ENCODE data around the gene CNNM4.

Gene CNNM4

DNA sequence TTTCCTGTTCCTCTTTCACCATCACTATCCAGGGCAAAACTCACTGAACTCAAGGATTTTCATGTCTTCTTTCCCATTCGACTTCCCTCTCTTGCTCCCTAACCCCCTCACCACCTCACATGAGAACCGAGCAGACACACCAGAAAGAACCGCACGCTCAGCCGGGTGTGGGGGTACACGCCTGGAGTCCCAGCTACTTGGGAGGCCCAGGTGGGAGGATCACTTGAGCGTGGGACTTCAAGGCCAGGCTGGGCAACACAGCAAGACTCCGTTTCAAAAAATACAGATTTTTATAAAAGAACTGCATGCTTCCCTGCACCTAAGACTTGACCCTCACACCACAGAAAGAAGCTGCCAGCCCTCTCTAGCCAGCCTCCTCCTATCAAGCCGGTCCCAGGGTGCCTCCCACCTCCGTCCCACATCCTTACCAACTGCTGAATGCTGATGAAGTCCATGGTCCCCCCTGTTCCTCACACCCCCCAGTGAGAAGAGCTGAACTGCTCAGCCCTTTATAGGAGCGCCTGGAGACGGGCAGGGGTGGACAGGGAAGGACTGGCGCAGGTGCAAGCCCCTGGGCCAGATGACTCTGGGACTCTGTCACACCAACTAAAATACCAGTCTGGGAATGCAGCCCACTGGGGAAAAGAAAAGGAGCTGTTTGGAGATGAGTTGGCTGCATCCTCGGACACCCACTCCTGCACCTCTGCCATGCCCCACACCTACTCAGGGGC, 83.0 kb downstream of the CNNM4 start, which contains the start of gene ANKRD23:
ANKRD23 (minus strand) TSS at position 484 of the 731 bp plus-strand sequence; CDS start at position 455, 29 bp downstream.
- TF ChIP-seq, protein P1, sequence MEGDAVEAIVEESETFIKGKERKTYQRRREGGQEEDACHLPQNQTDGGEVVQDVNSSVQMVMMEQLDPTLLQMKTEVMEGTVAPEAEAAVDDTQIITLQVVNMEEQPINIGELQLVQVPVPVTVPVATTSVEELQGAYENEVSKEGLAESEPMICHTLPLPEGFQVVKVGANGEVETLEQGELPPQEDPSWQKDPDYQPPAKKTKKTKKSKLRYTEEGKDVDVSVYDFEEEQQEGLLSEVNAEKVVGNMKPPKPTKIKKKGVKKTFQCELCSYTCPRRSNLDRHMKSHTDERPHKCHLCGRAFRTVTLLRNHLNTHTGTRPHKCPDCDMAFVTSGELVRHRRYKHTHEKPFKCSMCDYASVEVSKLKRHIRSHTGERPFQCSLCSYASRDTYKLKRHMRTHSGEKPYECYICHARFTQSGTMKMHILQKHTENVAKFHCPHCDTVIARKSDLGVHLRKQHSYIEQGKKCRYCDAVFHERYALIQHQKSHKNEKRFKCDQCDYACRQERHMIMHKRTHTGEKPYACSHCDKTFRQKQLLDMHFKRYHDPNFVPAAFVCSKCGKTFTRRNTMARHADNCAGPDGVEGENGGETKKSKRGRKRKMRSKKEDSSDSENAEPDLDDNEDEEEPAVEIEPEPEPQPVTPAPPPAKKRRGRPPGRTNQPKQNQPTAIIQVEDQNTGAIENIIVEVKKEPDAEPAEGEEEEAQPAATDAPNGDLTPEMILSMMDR (IDR thresholded peaks at IDR 0.05; ENCODE audit: insufficient read depth, low read length, poor library complexity, severe bottlenecking), result no peak
- H3K36me3 ChIP-seq (ENCODE audit: control insufficient read depth, insufficient read depth, low read length), result peaks cover 11% of the 10 kb centered on the region
- no peak within 1 kb of the TSS for H3K4me3 ChIP-seq (replicated peaks; ENCODE audit: low read depth, low read length)
- DNase-seq (ENCODE audit: extremely low read depth, insufficient read length), result no peak
- no peaks in the 10 kb centered on the region for H3K27me3 ChIP-seq (replicated peaks; ENCODE audit: control insufficient read depth, insufficient read depth, low read length)

DNA sequence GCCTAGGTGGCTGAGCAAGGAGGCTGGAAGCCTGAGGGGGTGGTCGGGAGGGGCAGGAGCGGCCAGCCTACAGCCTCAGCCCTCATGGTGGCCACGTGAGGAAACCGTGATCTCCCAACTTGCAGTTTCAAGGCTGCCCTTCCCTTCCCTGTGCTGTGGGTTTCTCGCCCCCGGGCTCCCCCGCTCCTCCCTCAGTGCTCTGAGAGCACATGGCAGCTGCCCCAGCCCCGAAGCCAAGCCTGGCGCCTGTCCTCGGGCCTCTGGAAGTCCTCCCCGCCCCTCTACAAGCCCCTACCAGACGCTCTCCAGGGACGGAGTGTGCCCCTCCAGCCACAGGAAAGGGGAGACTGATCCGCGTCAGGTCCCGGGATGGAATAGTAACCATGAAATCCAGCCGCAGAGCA, 83.7 kb downstream of the CNNM4 start:
- DNase-seq (ENCODE audit: extremely low read depth, insufficient read length), result no peak
- no peak overlapping the region for H3K4me3 ChIP-seq (replicated peaks; ENCODE audit: low read depth, low read length)
- peaks cover 10% of the 10 kb centered on the region for H3K36me3 ChIP-seq (ENCODE audit: control insufficient read depth, insufficient read depth, low read length)
- TF ChIP-seq, protein P1 (IDR thresholded peaks at IDR 0.05; ENCODE audit: insufficient read depth, low read length, poor library complexity, severe bottlenecking), result no peak
- H3K27me3 ChIP-seq (replicated peaks; ENCODE audit: control insufficient read depth, insufficient read depth, low read length), result no peaks in the 10 kb centered on the region

DNA sequence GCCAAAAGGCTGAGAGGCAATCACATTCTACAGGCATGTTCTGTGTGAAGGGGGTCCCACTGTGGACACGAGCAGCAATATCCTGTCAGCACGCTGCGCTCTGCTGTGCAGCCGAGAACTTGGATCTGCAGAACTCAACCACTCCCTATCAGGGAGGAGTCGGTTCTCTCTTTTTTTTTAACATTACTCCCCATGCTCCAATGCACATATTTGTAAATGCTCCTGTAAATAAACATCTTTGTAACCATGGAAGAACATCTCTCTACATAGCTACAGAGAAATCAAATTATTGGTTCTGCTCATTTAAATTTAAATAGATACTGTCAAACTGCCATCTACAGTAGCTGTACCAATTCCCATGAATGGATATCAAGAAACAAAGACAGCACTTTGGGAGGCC, 86.1 kb downstream of the CNNM4 start:
- no peak for DNase-seq (ENCODE audit: extremely low read depth, insufficient read length)
- TF ChIP-seq, protein P1 (IDR thresholded peaks at IDR 0.05; ENCODE audit: insufficient read depth, low read length, poor library complexity, severe bottlenecking), result no peak
- peaks cover 11% of the 10 kb centered on the region for H3K36me3 ChIP-seq (ENCODE audit: control insufficient read depth, insufficient read depth, low read length)
- no peaks in the 10 kb centered on the region for H3K27me3 ChIP-seq (replicated peaks; ENCODE audit: control insufficient read depth, insufficient read depth, low read length)
- no peak overlapping the region for H3K4me3 ChIP-seq (replicated peaks; ENCODE audit: low read depth, low read length)

DNA sequence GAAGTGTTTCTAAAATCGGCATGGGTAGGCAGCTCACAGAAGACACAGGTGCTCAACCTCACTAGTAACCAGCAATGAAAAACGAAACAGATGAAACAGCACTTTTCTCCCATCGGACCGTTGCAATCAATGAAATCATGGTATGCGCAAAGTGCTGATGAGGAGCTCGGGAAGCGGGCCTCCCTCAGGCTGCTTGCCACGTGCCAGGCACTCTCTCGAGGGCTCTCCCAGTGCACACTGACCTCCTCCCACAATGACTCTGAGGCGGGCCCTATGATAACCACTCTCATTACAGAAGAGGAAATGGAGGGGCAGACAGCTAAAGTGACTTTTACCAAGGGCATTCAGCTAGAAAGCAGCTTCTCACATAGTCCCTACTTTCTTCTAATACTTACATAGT, 86.9 kb downstream of the CNNM4 start:
- Histone ChIP-seq H3K36me3 (ENCODE audit: control insufficient read depth, insufficient read depth, low read length) (peaks cover 11% of the 10 kb centered on the region), H3K4me3 (replicated peaks; ENCODE audit: low read depth, low read length) (no peak overlapping the region), H3K27me3 (replicated peaks; ENCODE audit: control insufficient read depth, insufficient read depth, low read length) (no peaks in the 10 kb centered on the region)
- TF ChIP-seq, protein P1 (IDR thresholded peaks at IDR 0.05; ENCODE audit: insufficient read depth, low read length, poor library complexity, severe bottlenecking), result no peak
- DNase-seq (ENCODE audit: extremely low read depth, insufficient read length), result no peak

DNA sequence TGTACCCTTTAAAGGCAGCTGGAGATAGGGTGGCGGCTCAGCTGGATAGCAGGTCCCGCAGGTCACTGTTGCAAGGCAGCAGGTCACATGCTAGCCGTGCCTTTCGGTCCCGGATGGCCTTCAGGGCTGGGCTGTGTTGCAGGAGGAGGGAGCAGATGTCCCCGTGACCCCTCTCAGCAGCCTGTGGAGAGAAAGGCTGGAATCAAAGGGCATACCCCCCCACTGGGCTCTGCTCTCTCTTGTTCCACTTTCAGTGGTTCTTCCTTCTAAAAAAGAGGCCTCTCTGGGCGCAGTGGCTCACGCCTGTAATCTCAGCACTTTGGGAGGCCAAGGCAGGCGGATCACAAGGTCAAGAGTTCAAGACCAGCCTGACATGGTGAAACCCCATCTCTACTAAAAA, 87.6 kb downstream of the CNNM4 start:
- H3K27me3 ChIP-seq (replicated peaks; ENCODE audit: control insufficient read depth, insufficient read depth, low read length), result no peaks in the 10 kb centered on the region
- H3K4me3 ChIP-seq (replicated peaks; ENCODE audit: low read depth, low read length), result no peak overlapping the region
- TF ChIP-seq, protein P1 (IDR thresholded peaks at IDR 0.05; ENCODE audit: insufficient read depth, low read length, poor library complexity, severe bottlenecking), result no peak
- peaks cover 12% of the 10 kb centered on the region for H3K36me3 ChIP-seq (ENCODE audit: control insufficient read depth, insufficient read depth, low read length)
- no peak for DNase-seq (ENCODE audit: extremely low read depth, insufficient read length)

All from GM06990 (cell line).